IMR-90 (cell line): Measurements from ENCODE around the gene SLC35D2. TPM values are rescaled to one million over a fixed set of nuclear protein-coding genes. Genes with fewer than 3 reads are reported as not detected.

Experiments used
- ATAC-seq: fragments of 200-7000 bp; cut with Tn5 transposase; 2 replicates; pipeline ENCODE4 v1.9.1; 2020; ENCODE audit warnings: low read depth, mild to moderate bottlenecking, moderate library complexity
- BruUV-seq: library from RNA; stranded (reverse); fragments of 400-500 nt; replicated peaks from 2 replicates; lab custom pipeline; 2021; lab: Mats Ljungman, UMichigan
- CTCF ChIA-PET: fragments of 300-600 bp; formaldehyde crosslinking; extraction: SDS; loops from one replicate; lab custom pipeline; 2021; ENCODE audit warnings: antibody characterized with exemption; lab: Yijun Ruan, JAX
- POLR2A ChIA-PET: fragments of 300-600 bp; sonication (Branson Sonifier 250); formaldehyde crosslinking; loops from one replicate; lab custom pipeline; 2022; ENCODE audit warnings: antibody characterized with exemption; ENCODE audit not compliant: unreplicated experiment; lab: Charles Lee
- DNase-seq: peaks from one replicate; pipeline ENCODE4 v3.0.0; 2013
- H2AFZ ChIP-seq: replicated peaks from 2 replicates; pipeline ENCODE3; 2013; ENCODE audit warnings: low read length, mild to moderate bottlenecking; ENCODE audit not compliant: poor library complexity
- H2AK5ac ChIP-seq: 2 replicates; pipeline ENCODE4 v1.6.1; 2013; ENCODE audit warnings: low read depth, low read length, inconsistent platforms
- H2AK9ac ChIP-seq: replicated peaks from 2 replicates; pipeline ENCODE3; 2013; ENCODE audit warnings: mild to moderate bottlenecking, low read depth, low read length, moderate library complexity; ENCODE audit not compliant: poor library complexity
- H2BK120ac ChIP-seq: 2 replicates; pipeline ENCODE4 v1.6.1; 2013; ENCODE audit warnings: low read depth, low read length, inconsistent platforms
- H2BK15ac ChIP-seq: 3 replicates; pipeline ENCODE4 v1.6.1; 2013; ENCODE audit warnings: low read depth, low read length, inconsistent platforms
- H2BK20ac ChIP-seq: 2 replicates; pipeline ENCODE4 v1.6.1; 2013; ENCODE audit warnings: low read depth, mild to moderate bottlenecking, inconsistent platforms, low read length, moderate library complexity
- H2BK5ac ChIP-seq: 2 replicates; pipeline ENCODE4 v1.6.1; 2013; ENCODE audit warnings: mild to moderate bottlenecking, low read depth, low read length, inconsistent platforms; ENCODE audit not compliant: poor library complexity, severe bottlenecking
- H3K14ac ChIP-seq: replicated peaks from 2 replicates; pipeline ENCODE4 v1.6.1; 2013; ENCODE audit warnings: low read depth, low read length, inconsistent platforms
- H3K18ac ChIP-seq: 2 replicates; pipeline ENCODE4 v1.6.1; 2013; ENCODE audit warnings: low read depth, low read length, control low read depth
- H3K23ac ChIP-seq: 2 replicates; pipeline ENCODE4 v1.6.1; 2013; ENCODE audit warnings: low read depth, low read length, inconsistent platforms
- H3K27ac ChIP-seq: 2 replicates; pipeline ENCODE4 v1.5.1; 2013; ENCODE audit warnings: mild to moderate bottlenecking, control low read depth, low read length; ENCODE audit not compliant: insufficient read depth
- H3K27me3 ChIP-seq: 2 replicates; pipeline ENCODE4 v1.6.1; 2013; ENCODE audit warnings: low read length; ENCODE audit not compliant: control insufficient read depth, insufficient read depth
- H3K36me3 ChIP-seq: 2 replicates; pipeline ENCODE4 v1.6.1; 2013; ENCODE audit warnings: low read length, mixed read lengths; ENCODE audit not compliant: control insufficient read depth, insufficient read depth
- H3K4ac ChIP-seq: 2 replicates; pipeline ENCODE4 v1.6.1; 2013; ENCODE audit warnings: low read depth, low read length, inconsistent platforms
- H3K4me1 ChIP-seq: 2 replicates; pipeline ENCODE4 v1.6.1; 2013; ENCODE audit warnings: low read length, mixed read lengths; ENCODE audit not compliant: control insufficient read depth, insufficient read depth
- H3K4me2 ChIP-seq: 2 replicates; pipeline ENCODE4 v1.6.1; 2013; ENCODE audit warnings: low read depth, mild to moderate bottlenecking, control low read depth, low read length, moderate library complexity
- H3K4me3 ChIP-seq: 2 replicates; pipeline ENCODE4 v1.5.1; 2013; ENCODE audit warnings: low read depth, mild to moderate bottlenecking, control low read depth, low read length, moderate library complexity; ENCODE audit not compliant: insufficient read depth
- H3K56ac ChIP-seq: 2 replicates; pipeline ENCODE4 v1.6.1; 2013; ENCODE audit warnings: low read length, inconsistent platforms; ENCODE audit not compliant: insufficient read depth; ENCODE audit errors: extremely low read depth
- H3K79me1 ChIP-seq, 2 experiments: 2 replicates each; pipeline ENCODE4 v1.6.1; 2013; ENCODE audit warnings: low read length in 2 of 2, inconsistent platforms in 1 of 2, low read depth in 1 of 2
- H3K9ac ChIP-seq: 2 replicates; pipeline ENCODE4 v1.6.1; 2013; ENCODE audit warnings: low read depth, low read length, control low read depth
- H3K9me1 ChIP-seq: 2 replicates; pipeline ENCODE4 v1.6.1; 2013; ENCODE audit warnings: low read length, inconsistent platforms; ENCODE audit not compliant: insufficient read depth
- H3K9me3 ChIP-seq: 2 replicates; pipeline ENCODE4 v1.6.1; 2013; ENCODE audit warnings: low read length; ENCODE audit not compliant: control insufficient read depth, insufficient read depth
- H4K20me1 ChIP-seq: 2 replicates; pipeline ENCODE4 v1.6.1; 2013; ENCODE audit warnings: low read length, inconsistent platforms; ENCODE audit not compliant: insufficient read depth
- H4K5ac ChIP-seq: 2 replicates; pipeline ENCODE4 v1.6.1; 2013; ENCODE audit warnings: mild to moderate bottlenecking, low read depth, low read length, control low read depth
- H4K8ac ChIP-seq, 2 experiments: 2 replicates each; pipeline ENCODE4 v1.6.1; 2013; ENCODE audit warnings: low read depth in 2 of 2, low read length in 2 of 2, control low read depth in 1 of 2, inconsistent platforms in 1 of 2
- H4K91ac ChIP-seq: 2 replicates; pipeline ENCODE4 v1.6.1; 2013; ENCODE audit warnings: low read depth, low read length, inconsistent platforms; ENCODE audit not compliant: insufficient read depth
- BHLHE40 ChIP-seq: fragments of 150-350 bp; IDR thresholded peaks from 2 replicates; pipeline ENCODE4 v1.6.1; 2016; ENCODE audit warnings: mild to moderate bottlenecking, low read depth, low read length
- CEBPB ChIP-seq: IDR thresholded peaks from 2 replicates; pipeline ENCODE4 v1.6.1; 2012; ENCODE audit warnings: low read depth, low read length, improper control_type of control experiment
- CHD1 ChIP-seq: IDR thresholded peaks from 2 replicates; pipeline ENCODE4 v1.6.1; 2012; ENCODE audit warnings: low read depth, low read length, improper control_type of control experiment
- CTCF ChIP-seq: conservative IDR thresholded peaks from 2 replicates; pipeline ENCODE4 v1.5.1; 2012; ENCODE audit warnings: mild to moderate bottlenecking, low read depth, low read length, improper control_type of control experiment
- FOS ChIP-seq: fragments of 150-350 bp; IDR thresholded peaks from 2 replicates; pipeline ENCODE4 v1.6.1; 2016; ENCODE audit warnings: low read depth, low read length
- MAFK ChIP-seq: IDR thresholded peaks from 2 replicates; pipeline ENCODE4 v1.6.1; 2012; ENCODE audit warnings: low read depth, low read length, improper control_type of control experiment
- MAZ ChIP-seq: IDR thresholded peaks from 2 replicates; pipeline ENCODE4 v1.6.1; 2012; ENCODE audit warnings: low read depth, mild to moderate bottlenecking, low read length, improper control_type of control experiment, moderate library complexity, borderline replicate concordance
- MXI1 ChIP-seq: IDR thresholded peaks from 2 replicates; pipeline ENCODE4 v1.6.1; 2012; ENCODE audit warnings: low read depth, mild to moderate bottlenecking, low read length, moderate library complexity, borderline replicate concordance
- NFE2L2 ChIP-seq: fragments of 150-350 bp; IDR thresholded peaks from 2 replicates; pipeline ENCODE4 v1.6.1; 2016; ENCODE audit warnings: low read depth, mild to moderate bottlenecking, low read length
- POLR2A ChIP-seq: IDR thresholded peaks from 2 replicates; pipeline ENCODE4 v1.6.1; 2012; ENCODE audit warnings: mild to moderate bottlenecking, low read depth, low read length
- RAD21 ChIP-seq: IDR thresholded peaks from 2 replicates; pipeline ENCODE4 v1.6.1; 2012; ENCODE audit warnings: low read length, improper control_type of control experiment
- RCOR1 ChIP-seq: IDR thresholded peaks from 2 replicates; pipeline ENCODE4 v1.6.1; 2012; ENCODE audit warnings: mild to moderate bottlenecking, low read length, improper control_type of control experiment; ENCODE audit not compliant: insufficient replicate concordance
- RFX5 ChIP-seq: IDR thresholded peaks from 2 replicates; pipeline ENCODE4 v1.8.0; 2012; ENCODE audit warnings: low read depth, mild to moderate bottlenecking, low read length, moderate library complexity
- SMC3 ChIP-seq: fragments of 150-350 bp; IDR thresholded peaks from 2 replicates; pipeline ENCODE4 v1.6.1; 2016; ENCODE audit warnings: low read depth, mild to moderate bottlenecking, antibody characterized with exemption, low read length, moderate library complexity
- USF2 ChIP-seq: fragments of 150-350 bp; IDR thresholded peaks from 2 replicates; pipeline ENCODE4 v1.6.1; 2017; ENCODE audit warnings: mild to moderate bottlenecking, antibody characterized with exemption, low read length, low read depth
- WGBS, 2 experiments: methylation state at CpG; one replicate each; pipeline versions ENCODE4 v1.1.5 to v1.1.7; 2013; ENCODE audit warnings: missing lambda C conversion rate in 2 of 2; ENCODE audit not compliant: insufficient read length in 1 of 2; ENCODE audit errors: extremely low coverage in 2 of 2; 5-methylcytosine and 5-hydroxymethylcytosine counted together
- dilution Hi-C: fragments of 300-500 bp; cut with HindIII; formaldehyde crosslinking; loops from one replicate; pipeline ENCODE4 v1.14.3; 2018; ENCODE audit warnings: low sequenced_read_pairs; ENCODE audit not compliant: unreplicated experiment
- in situ Hi-C: fragments of 300-500 bp; cut with MboI; formaldehyde crosslinking; loops from 3 replicates; pipeline ENCODE4 v1.14.3; 2019; ENCODE audit warnings: low sequenced_read_pairs, inconsistent platforms, mixed read lengths
- intact Hi-C: fragments of 100-400 bp; cut with micrococcal nuclease; formaldehyde crosslinking; loops from 2 replicates; pipeline ENCODE4 v1.10.0; 2022
- polyA plus RNA-seq, 3 experiments: library from polyadenylated mRNA; depleted of rRNA; stranded (reverse); fragments of >200 nt; gene quantifications; 2 replicates each; pipeline ENCODE4 v1.2.3, GENCODE V29; 2012; ENCODE audit warnings: low replicate concordance in 1 of 3
- total RNA-seq: library from RNA; depleted of rRNA; stranded (reverse); fragments of >200 nt; gene quantifications from 2 replicates; pipeline ENCODE4 v1.2.3, GENCODE V29; 2012
- TF ChIP-seq, protein P1 (sequence below): fragments of 150-350 bp; IDR thresholded peaks from 2 replicates; pipeline ENCODE4 v1.6.1; 2016; ENCODE audit warnings: low read depth, mild to moderate bottlenecking, low read length, moderate library complexity, borderline replicate concordance

The SLC35D2 gene
- total and polyA plus RNA-seq, 2 of the 4 experiments (the other 2 are of a cell fraction), result 9.7 to 11.8 TPM

DNA sequence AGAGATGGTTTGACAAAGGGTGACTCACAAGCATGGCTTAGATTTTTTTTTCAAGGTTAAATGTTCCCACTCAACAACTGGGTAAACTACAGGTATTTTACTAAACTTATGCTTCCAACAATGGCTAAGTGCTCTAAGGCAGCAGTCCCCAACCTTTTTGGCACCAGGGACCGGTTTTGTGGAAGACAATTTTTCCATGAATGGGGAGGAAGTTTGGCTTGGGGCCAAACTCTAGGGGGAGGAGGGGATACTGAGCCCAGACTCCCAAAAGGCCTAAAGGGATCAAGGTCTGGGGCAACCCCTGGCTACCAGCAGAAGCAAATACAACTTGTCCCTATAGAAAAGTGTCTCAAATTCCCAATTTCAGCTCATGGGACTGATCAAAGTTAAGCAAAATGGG is 49.6 kb downstream of the SLC35D2 start:
- Histone ChIP-seq H2AK5ac (no peak overlapping the region), H3K4me1 (no peaks in the 10 kb centered on the region), H4K91ac (no peak overlapping the region), H4K8ac (no peak overlapping the region), H2BK120ac (no peak overlapping the region), H3K79me1 (no peaks in the 10 kb centered on the region), H3K4me3 (no peak overlapping the region), H3K36me3 (peaks cover 2% of the 10 kb centered on the region; the same call in 1 of the 2 replicates), H2BK15ac (no peak overlapping the region), H2AFZ (no peak overlapping the region), H3K4me2 (no peak overlapping the region), H3K56ac (no peak overlapping the region), H3K23ac (no peak overlapping the region), H3K14ac (no peak overlapping the region), H3K9me3 (no peaks in the 10 kb centered on the region), H2BK20ac (no peak overlapping the region), H2BK5ac (no peak overlapping the region), H4K5ac (no peak overlapping the region), H3K27me3 (no peaks in the 10 kb centered on the region), H4K20me1 (no peaks in the 10 kb centered on the region), H2AK9ac (no peak overlapping the region), H3K18ac (no peak overlapping the region), H3K27ac (no peak overlapping the region), H3K4ac (no peak overlapping the region), H3K9me1 (no peaks in the 10 kb centered on the region), H3K9ac (no peak overlapping the region)
- in situ Hi-C loops (loop anchor here (10.0 kb wide), 1 partner anchor 61 kb away; no protein-coding TSS in a partner anchor), dilution Hi-C loops (no loop called here), intact Hi-C loops (no loop called here)
- TF ChIP-seq MAFK (no peak), POLR2A (no peak), FOS (no peak), SMC3 (no peak), RAD21 (no peak), BHLHE40 (no peak), RFX5 (no peak), RCOR1 (no peak), CTCF (no peak), MAZ (no peak), CHD1 (no peak), NFE2L2 (no peak), USF2 (no peak), CEBPB (no peak), MXI1 (no peak)
- TF ChIP-seq, protein P1, sequence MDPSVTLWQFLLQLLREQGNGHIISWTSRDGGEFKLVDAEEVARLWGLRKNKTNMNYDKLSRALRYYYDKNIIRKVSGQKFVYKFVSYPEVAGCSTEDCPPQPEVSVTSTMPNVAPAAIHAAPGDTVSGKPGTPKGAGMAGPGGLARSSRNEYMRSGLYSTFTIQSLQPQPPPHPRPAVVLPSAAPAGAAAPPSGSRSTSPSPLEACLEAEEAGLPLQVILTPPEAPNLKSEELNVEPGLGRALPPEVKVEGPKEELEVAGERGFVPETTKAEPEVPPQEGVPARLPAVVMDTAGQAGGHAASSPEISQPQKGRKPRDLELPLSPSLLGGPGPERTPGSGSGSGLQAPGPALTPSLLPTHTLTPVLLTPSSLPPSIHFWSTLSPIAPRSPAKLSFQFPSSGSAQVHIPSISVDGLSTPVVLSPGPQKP, result no peak
- ATAC-seq (no peak), DNase-seq (no peak)
- ChIA-PET CTCF (no interaction called here), POLR2A (no interaction called here)
- BruUV-seq, result no TSS peak
- no CpG with 5 or more reads among the region's 1 CpG for WGBS, 2 experiments
